Adrenal gland (tissue), 12 donors: ENCODE data around the gene KIAA1549. TPM values are rescaled to one million over a fixed set of nuclear protein-coding genes. Genes with fewer than 3 reads are reported as not detected.

Source experiments
- DNase-seq, 7 donors: peaks; one replicate each; pipeline ENCODE4 v3.0.0-alpha.2; 2019 to 2020
- H3K27ac ChIP-seq, 5 donors: fragments of 200-600 bp; sonication (generic) in 4 of 5; 1 replicate in 3 of 5; 2 replicates in 2 of 5; pipeline versions ENCODE4 v1.5.1 to v1.8.0; 2016 to 2020; ENCODE audit warnings: mild to moderate bottlenecking in 1 of 5
- H3K27me3 ChIP-seq: fragments of 200-600 bp; 2 replicates; pipeline ENCODE4 v1.8.0; 2021
- H3K36me3 ChIP-seq, 2 donors: fragments of 200-600 bp; replicated peaks in 1 of 2; 1 replicate in 1 of 2; 2 replicates in 1 of 2; pipeline versions ENCODE4 v1.5.1 to v1.8.0; 2018 to 2022
- H3K4me1 ChIP-seq, 2 donors: fragments of 200-600 bp; replicated peaks in 1 of 2; 1 replicate in 1 of 2; 2 replicates in 1 of 2; pipeline versions ENCODE4 v1.5.1 to v1.8.0; 2018 to 2021
- H3K4me3 ChIP-seq, 4 donors: fragments of 200-600 bp; sonication (generic) in 3 of 4; one replicate each; pipeline ENCODE4 v1.5.1; 2016 to 2018
- H3K9me3 ChIP-seq, 3 donors: fragments of 200-600 bp; sonication (generic) in 1 of 3; replicated peaks in 1 of 3; 1 replicate in 2 of 3; 2 replicates in 1 of 3; pipeline versions ENCODE4 v1.5.1 to v1.8.0; 2016 to 2021
- POLR2A ChIP-seq, 2 donors: fragments of 450-650 bp; IDR thresholded peaks; one replicate each; pipeline ENCODE4 v1.6.1; 2017; ENCODE audit warnings: antibody characterized with exemption in 2 of 2, mild to moderate bottlenecking in 2 of 2, moderate library complexity in 1 of 2
- WGBS, 4 donors: extraction: QIAGEN DNeasy Blood & Tissue Kit in 2 of 4; methylation state at CpG; one replicate each; pipeline versions ENCODE4 v1.1.5 to v1.1.7; 2013 to 2017; 5-methylcytosine and 5-hydroxymethylcytosine counted together
- intact Hi-C, 2 donors: fragments of 100-400 bp; cut with DNase I; formaldehyde crosslinking; loops; one replicate each; pipeline versions ENCODE4 v1.14.1 to v1.15.0; 2022 to 2023
- polyA plus RNA-seq, 3 donors: library from polyadenylated mRNA; stranded (reverse); fragments of 200-250 nt in 2 of 3; fragments of 350-450 nt in 1 of 3; fragmentation: Illumina TruSeq in 1 of 3; extraction: RNeasy Lipid Tissue Mini Kit (QIAGEN cat#74804) in 1 of 3; gene quantifications; one replicate each; pipeline ENCODE4 v1.2.3, GENCODE V29; 2013 to 2014
- total RNA-seq, 9 donors: library from RNA; depleted of rRNA in 4 of 9; stranded (reverse); fragments of >200 nt in 4 of 9; fragments of 120-200 nt in 1 of 9; fragmentation: NEBNext Ultra II Directional in 1 of 9; extraction: Animal tissue kit (Norgen Biotek cat#: 25700) in 1 of 9; gene quantifications; one replicate each; pipeline versions ENCODE4 v1.1.0 to v1.2.4, GENCODE V29; 2013 to 2023
- TF ChIP-seq, protein P1 (sequence below), 6 experiments: fragments of 450-650 bp in 4 of 6; fragments of 200-600 bp in 2 of 6; sonication (generic) in 1 of 6; IDR thresholded peaks; 1 replicate in 5 of 6; 2 replicates in 1 of 6; pipeline versions ENCODE4 v1.5.1 to v1.8.0; 2016 to 2021; ENCODE audit warnings: antibody characterized with exemption in 6 of 6, mild to moderate bottlenecking in 2 of 6, moderate library complexity in 1 of 6
- donor health status: healthy with polysubstance abuse.
- donor health status: Bipolar disorder and iron deficiency.
- donor health status: DM: yes; HTN: yes; CAD: no.
- donor health status: DM: no; HTN: no; CAD: no.
- donor health status: DM: no; HTN: no; CAD: no.
- donor health status: DM: yes; HTN: yes; CAD: no.

The KIAA1549 gene
- total and polyA plus RNA-seq, 12 donors: 1.3 to 7.6 (median 3.7) TPM

DNA sequence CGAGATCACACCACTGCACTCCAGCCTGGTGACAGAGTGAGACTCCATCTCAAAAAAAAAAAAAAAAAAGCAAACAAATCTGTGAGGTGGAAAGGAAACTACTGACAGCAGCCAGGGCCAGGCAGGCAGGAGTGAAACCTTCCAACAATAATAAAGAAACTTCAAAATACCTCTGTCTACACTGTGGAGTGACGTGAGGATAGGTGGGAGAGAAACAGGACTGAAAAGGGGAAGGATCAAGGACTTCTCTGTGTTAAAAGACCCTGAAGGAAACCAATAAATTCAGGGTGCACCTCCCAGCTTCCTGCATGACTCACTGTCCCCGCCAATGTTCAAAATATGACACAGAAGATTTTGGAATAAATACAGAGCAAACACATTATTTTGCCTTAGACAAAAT lies 82.9 kb downstream of the KIAA1549 start:
- H3K27ac ChIP-seq: no peak overlapping the region
- intact Hi-C loops: loop anchor here in 1 of 2 donors (5.0 kb wide), 1 partner anchor 84 kb away; the partner anchor contains the start of gene KIAA1549
- DNase-seq: no peak
- no peaks in the 10 kb centered on the region for H3K9me3 ChIP-seq
- no peak overlapping the region for H3K4me3 ChIP-seq
- no peak for TF ChIP-seq POLR2A (IDR thresholded peaks at IDR 0.05)
- TF ChIP-seq, protein P1, sequence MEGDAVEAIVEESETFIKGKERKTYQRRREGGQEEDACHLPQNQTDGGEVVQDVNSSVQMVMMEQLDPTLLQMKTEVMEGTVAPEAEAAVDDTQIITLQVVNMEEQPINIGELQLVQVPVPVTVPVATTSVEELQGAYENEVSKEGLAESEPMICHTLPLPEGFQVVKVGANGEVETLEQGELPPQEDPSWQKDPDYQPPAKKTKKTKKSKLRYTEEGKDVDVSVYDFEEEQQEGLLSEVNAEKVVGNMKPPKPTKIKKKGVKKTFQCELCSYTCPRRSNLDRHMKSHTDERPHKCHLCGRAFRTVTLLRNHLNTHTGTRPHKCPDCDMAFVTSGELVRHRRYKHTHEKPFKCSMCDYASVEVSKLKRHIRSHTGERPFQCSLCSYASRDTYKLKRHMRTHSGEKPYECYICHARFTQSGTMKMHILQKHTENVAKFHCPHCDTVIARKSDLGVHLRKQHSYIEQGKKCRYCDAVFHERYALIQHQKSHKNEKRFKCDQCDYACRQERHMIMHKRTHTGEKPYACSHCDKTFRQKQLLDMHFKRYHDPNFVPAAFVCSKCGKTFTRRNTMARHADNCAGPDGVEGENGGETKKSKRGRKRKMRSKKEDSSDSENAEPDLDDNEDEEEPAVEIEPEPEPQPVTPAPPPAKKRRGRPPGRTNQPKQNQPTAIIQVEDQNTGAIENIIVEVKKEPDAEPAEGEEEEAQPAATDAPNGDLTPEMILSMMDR (IDR thresholded peaks at IDR 0.05): no peak
- no peaks in the 10 kb centered on the region for H3K36me3 ChIP-seq
- no peaks in the 10 kb centered on the region for H3K27me3 ChIP-seq
- 28 to 46% (median 34%) methylated on average over 3 of the region's 3 CpGs for WGBS, 4 donors
- no peaks in the 10 kb centered on the region for H3K4me1 ChIP-seq

DNA sequence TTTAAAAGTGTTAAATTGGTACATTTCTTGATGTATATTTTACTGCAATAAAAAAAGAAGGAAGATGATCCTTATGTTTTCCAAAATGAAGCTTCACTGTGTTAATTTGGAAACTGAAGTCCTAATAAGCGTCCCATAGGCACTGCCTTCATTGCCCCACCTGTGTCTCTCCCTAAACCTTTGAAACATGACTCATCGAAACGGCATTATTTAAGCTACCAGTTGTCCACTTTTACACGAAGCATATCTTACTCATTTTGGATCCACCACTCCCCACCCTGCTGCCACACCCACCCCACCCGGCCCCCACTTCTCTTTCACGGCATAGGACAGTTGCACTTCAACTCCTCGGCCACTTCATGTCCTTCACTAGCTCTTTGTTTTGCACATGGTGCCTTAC lies 85.5 kb downstream of the KIAA1549 start:
- no peak for DNase-seq
- H3K4me1 ChIP-seq: peaks cover 0 to 11% of the 10 kb centered on the region in 2 donors
- H3K27ac ChIP-seq: no peak overlapping the region
- TF ChIP-seq POLR2A (IDR thresholded peaks at IDR 0.05): no peak
- TF ChIP-seq, protein P1 (IDR thresholded peaks at IDR 0.05): no peak
- 83 to 94% (median 88%) methylated on average over 7 of the region's 7 CpGs for WGBS, 4 donors
- no peaks in the 10 kb centered on the region for H3K27me3 ChIP-seq
- H3K9me3 ChIP-seq: no peaks in the 10 kb centered on the region
- intact Hi-C loops: loop anchor here in 1 of 2 donors (5.0 kb wide), 1 partner anchor 87 kb away; the partner anchor contains the start of gene KIAA1549
- no peaks in the 10 kb centered on the region for H3K36me3 ChIP-seq
- H3K4me3 ChIP-seq: no peak overlapping the region

DNA sequence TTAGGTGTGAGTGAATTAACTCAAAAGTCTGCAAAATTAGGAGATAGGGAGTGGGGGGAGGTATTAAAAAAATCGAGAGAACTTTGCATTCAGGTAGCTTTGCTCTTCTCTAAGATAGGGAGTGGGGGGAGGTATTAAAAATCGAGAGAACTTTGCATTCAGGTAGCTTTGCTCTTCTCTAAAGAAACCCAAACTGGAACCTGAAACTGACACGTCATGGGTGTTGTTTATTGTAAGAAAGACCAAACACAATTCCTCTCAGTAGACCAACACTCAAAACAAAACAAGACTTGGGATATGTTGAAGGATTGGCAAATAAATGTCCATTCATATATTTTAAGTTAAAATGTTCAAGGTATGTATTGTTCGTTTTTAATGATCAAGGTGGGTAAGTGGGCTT lies 87.9 kb downstream of the KIAA1549 start:
- Histone ChIP-seq H3K27me3 (no peaks in the 10 kb centered on the region), H3K27ac (no peak overlapping the region), H3K36me3 (no peaks in the 10 kb centered on the region), H3K4me3 (no peak overlapping the region), H3K9me3 (no peaks in the 10 kb centered on the region), H3K4me1 (peaks cover 0 to 18% of the 10 kb centered on the region in 2 donors)
- 89 to 91% (median 90%) methylated on average over 4 of the region's 4 CpGs for WGBS, 4 donors
- intact Hi-C loops: loop anchor here in 1 of 2 donors (5.0 kb wide), 1 partner anchor 89 kb away; the partner anchor contains the start of gene KIAA1549
- no peak for DNase-seq
- TF ChIP-seq, protein P1 (IDR thresholded peaks at IDR 0.05): no peak

DNA sequence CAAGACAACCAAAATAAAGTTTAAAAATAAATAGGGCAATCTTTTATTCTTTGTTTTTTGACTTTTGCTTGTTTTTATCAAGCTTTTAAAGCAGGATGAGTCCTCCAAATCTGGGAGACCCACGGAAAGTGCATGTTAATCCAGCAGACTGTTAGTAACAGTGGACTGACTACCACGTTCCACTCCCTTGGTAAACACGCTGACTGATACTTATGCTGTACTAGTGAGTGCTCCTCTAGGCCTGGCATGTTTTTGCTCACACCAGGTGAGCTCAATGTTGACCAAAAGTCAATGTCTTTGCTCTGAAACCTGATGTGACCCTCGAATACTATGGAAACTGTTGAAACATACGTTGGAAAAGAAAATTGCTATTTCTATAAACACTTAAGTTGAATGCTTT lies 88.4 kb downstream of the KIAA1549 start:
- 90 to 95% (median 93%) methylated on average over 5 of the region's 5 CpGs for WGBS, 4 donors
- peak in 1 of 7 donors; percentile 10 for DNase-seq
- H3K36me3 ChIP-seq: no peaks in the 10 kb centered on the region
- H3K27ac ChIP-seq: no peak overlapping the region
- peaks cover 3 to 22% of the 10 kb centered on the region in 2 donors for H3K4me1 ChIP-seq
- no peaks in the 10 kb centered on the region for H3K27me3 ChIP-seq
- no peak for TF ChIP-seq POLR2A (IDR thresholded peaks at IDR 0.05)
- TF ChIP-seq, protein P1 (IDR thresholded peaks at IDR 0.05): no peak
- H3K9me3 ChIP-seq: no peaks in the 10 kb centered on the region
- intact Hi-C loops: loop anchor here in 1 of 2 donors (5.0 kb wide), 1 partner anchor 89 kb away; the partner anchor contains the start of gene KIAA1549
- no peak overlapping the region for H3K4me3 ChIP-seq
